WTC11 (cell line): ENCODE measurements around the gene PTPRT.

Experiments
- AFF4 ChIP-seq: sonication (generic); formaldehyde crosslinking; IDR thresholded peaks from 2 replicates; pipeline ENCODE4 v1.8.1; 2023; ENCODE audit warnings: mild to moderate bottlenecking, missing genetic modification reagents, borderline replicate concordance
- E2F1 ChIP-seq: sonication (generic); formaldehyde crosslinking; IDR thresholded peaks from 2 replicates; pipeline ENCODE4 v1.8.0; 2022; ENCODE audit warnings: mild to moderate bottlenecking, missing genetic modification reagents
- ETV6 ChIP-seq: sonication (generic); formaldehyde crosslinking; IDR thresholded peaks from 2 replicates; pipeline ENCODE4 v1.8.1; 2022; ENCODE audit warnings: mild to moderate bottlenecking, missing genetic modification reagents
- GABPB1 ChIP-seq: sonication (generic); formaldehyde crosslinking; IDR thresholded peaks from 2 replicates; pipeline ENCODE4 v1.8.1; 2023; ENCODE audit warnings: mild to moderate bottlenecking, missing genetic modification reagents
- IRF1 ChIP-seq: sonication (generic); formaldehyde crosslinking; IDR thresholded peaks from 2 replicates; pipeline ENCODE4 v1.8.0; 2023; ENCODE audit warnings: missing genetic modification reagents
- IRF2 ChIP-seq: sonication (generic); formaldehyde crosslinking; IDR thresholded peaks from 2 replicates; pipeline ENCODE4 v1.8.0; 2022; ENCODE audit warnings: low read depth, missing genetic modification reagents, borderline replicate concordance
- MAX ChIP-seq: sonication (generic); formaldehyde crosslinking; IDR thresholded peaks from 2 replicates; pipeline ENCODE4 v1.8.0; 2022; ENCODE audit warnings: mild to moderate bottlenecking, missing genetic modification reagents
- NFE2L1 ChIP-seq: sonication (generic); formaldehyde crosslinking; IDR thresholded peaks from 2 replicates; pipeline ENCODE4 v1.8.1; 2023; ENCODE audit warnings: missing genetic modification reagents
- TEAD1 ChIP-seq: sonication (generic); formaldehyde crosslinking; IDR thresholded peaks from 2 replicates; pipeline ENCODE4 v1.8.0; 2022; ENCODE audit warnings: mild to moderate bottlenecking, missing genetic modification reagents
- ZNF317 ChIP-seq: sonication (generic); formaldehyde crosslinking; IDR thresholded peaks from 2 replicates; pipeline ENCODE4 v1.8.1; 2023; ENCODE audit warnings: low read depth, mild to moderate bottlenecking, moderate library complexity, missing genetic modification reagents, borderline replicate concordance
- TF ChIP-seq, protein P1 (sequence below): fragments of 200-600 bp; IDR thresholded peaks from 2 replicates; pipeline ENCODE4 v1.8.0; 2022; ENCODE audit warnings: antibody characterized with exemption
- TF ChIP-seq, protein P2 (sequence below): sonication (generic); formaldehyde crosslinking; IDR thresholded peaks from 2 replicates; pipeline ENCODE4 v1.8.1; 2023; ENCODE audit warnings: mild to moderate bottlenecking, missing genetic modification reagents, moderate library complexity
- TF ChIP-seq, protein P3 (sequence below): sonication (generic); formaldehyde crosslinking; IDR thresholded peaks from 2 replicates; pipeline ENCODE4 v1.8.1; 2022; ENCODE audit warnings: mild to moderate bottlenecking, moderate library complexity, missing genetic modification reagents
- TF ChIP-seq, protein P4 (sequence below): sonication (generic); formaldehyde crosslinking; IDR thresholded peaks from 2 replicates; pipeline ENCODE4 v1.8.1; 2022; ENCODE audit warnings: low read depth, missing genetic modification reagents, borderline replicate concordance

GRCh38 chr20:42150230-42150629, 1039.5 kb downstream of the PTPRT start:
- TF ChIP-seq, protein P1, sequence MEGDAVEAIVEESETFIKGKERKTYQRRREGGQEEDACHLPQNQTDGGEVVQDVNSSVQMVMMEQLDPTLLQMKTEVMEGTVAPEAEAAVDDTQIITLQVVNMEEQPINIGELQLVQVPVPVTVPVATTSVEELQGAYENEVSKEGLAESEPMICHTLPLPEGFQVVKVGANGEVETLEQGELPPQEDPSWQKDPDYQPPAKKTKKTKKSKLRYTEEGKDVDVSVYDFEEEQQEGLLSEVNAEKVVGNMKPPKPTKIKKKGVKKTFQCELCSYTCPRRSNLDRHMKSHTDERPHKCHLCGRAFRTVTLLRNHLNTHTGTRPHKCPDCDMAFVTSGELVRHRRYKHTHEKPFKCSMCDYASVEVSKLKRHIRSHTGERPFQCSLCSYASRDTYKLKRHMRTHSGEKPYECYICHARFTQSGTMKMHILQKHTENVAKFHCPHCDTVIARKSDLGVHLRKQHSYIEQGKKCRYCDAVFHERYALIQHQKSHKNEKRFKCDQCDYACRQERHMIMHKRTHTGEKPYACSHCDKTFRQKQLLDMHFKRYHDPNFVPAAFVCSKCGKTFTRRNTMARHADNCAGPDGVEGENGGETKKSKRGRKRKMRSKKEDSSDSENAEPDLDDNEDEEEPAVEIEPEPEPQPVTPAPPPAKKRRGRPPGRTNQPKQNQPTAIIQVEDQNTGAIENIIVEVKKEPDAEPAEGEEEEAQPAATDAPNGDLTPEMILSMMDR = no peak
- TF ChIP-seq MAX (CRISPR knock-in tag) (no peak), E2F1 (CRISPR knock-in tag) (no peak), ZNF317 (CRISPR knock-in tag) (no peak), NFE2L1 (CRISPR knock-in tag) (no peak), TEAD1 (CRISPR knock-in tag) (no peak), AFF4 (no peak), IRF1 (CRISPR knock-in tag) (no peak), IRF2 (CRISPR knock-in tag) (no peak), GABPB1 (no peak), ETV6 (no peak)
- TF ChIP-seq, protein P2, sequence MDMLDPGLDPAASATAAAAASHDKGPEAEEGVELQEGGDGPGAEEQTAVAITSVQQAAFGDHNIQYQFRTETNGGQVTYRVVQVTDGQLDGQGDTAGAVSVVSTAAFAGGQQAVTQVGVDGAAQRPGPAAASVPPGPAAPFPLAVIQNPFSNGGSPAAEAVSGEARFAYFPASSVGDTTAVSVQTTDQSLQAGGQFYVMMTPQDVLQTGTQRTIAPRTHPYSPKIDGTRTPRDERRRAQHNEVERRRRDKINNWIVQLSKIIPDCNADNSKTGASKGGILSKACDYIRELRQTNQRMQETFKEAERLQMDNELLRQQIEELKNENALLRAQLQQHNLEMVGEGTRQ = no peak
- TF ChIP-seq, protein P3, sequence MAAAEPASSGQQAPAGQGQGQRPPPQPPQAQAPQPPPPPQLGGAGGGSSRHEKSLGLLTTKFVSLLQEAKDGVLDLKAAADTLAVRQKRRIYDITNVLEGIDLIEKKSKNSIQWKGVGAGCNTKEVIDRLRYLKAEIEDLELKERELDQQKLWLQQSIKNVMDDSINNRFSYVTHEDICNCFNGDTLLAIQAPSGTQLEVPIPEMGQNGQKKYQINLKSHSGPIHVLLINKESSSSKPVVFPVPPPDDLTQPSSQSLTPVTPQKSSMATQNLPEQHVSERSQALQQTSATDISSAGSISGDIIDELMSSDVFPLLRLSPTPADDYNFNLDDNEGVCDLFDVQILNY (CRISPR knock-in tag) = no peak
- TF ChIP-seq, protein P4, sequence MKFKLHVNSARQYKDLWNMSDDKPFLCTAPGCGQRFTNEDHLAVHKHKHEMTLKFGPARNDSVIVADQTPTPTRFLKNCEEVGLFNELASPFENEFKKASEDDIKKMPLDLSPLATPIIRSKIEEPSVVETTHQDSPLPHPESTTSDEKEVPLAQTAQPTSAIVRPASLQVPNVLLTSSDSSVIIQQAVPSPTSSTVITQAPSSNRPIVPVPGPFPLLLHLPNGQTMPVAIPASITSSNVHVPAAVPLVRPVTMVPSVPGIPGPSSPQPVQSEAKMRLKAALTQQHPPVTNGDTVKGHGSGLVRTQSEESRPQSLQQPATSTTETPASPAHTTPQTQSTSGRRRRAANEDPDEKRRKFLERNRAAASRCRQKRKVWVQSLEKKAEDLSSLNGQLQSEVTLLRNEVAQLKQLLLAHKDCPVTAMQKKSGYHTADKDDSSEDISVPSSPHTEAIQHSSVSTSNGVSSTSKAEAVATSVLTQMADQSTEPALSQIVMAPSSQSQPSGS (CRISPR knock-in tag) = no peak
